Pancreas (tissue), 10 donors: ENCODE measurements around the gene PAX3. TPM values are rescaled to one million over a fixed set of nuclear protein-coding genes. Genes with fewer than 3 reads are reported as not detected.

Experiments used
- ATAC-seq, 4 donors: fragments of 200-7000 bp; cut with Tn5 transposase; one replicate each; pipeline versions ENCODE4 v1.8.0 to v1.9.1; 2020; ENCODE audit warnings: mild to moderate bottlenecking in 4 of 4, moderate library complexity in 4 of 4
- DNase-seq, 6 donors: peaks; one replicate each; pipeline ENCODE4 v3.0.0-alpha.2; 2020
- FAIRE-seq: peaks from 2 replicates; lab custom pipeline; 2012; peaks lifted over from hg19 to GRCh38; lab: Jason Lieb, UNC
- H3K27ac ChIP-seq, 4 donors: fragments of 200-600 bp; sonication (generic); 1 replicate in 3 of 4; 2 replicates in 1 of 4; pipeline versions ENCODE4 v1.5.0 to v1.8.0; 2020
- H3K27me3 ChIP-seq, 4 donors: fragments of 200-600 bp; one replicate each; pipeline ENCODE4 v1.8.0; 2021
- H3K36me3 ChIP-seq, 3 donors: fragments of 200-600 bp; sonication (generic) in 1 of 3; one replicate each; pipeline versions ENCODE4 v1.5.0 to v1.8.0; 2020 to 2021
- H3K4me1 ChIP-seq, 3 donors: fragments of 200-600 bp; one replicate each; pipeline ENCODE4 v1.8.0; 2021
- H3K4me3 ChIP-seq, 4 donors: fragments of 200-600 bp; sonication (generic) in 2 of 4; one replicate each; pipeline versions ENCODE4 v1.5.0 to v1.8.0; 2020 to 2021
- H3K9me3 ChIP-seq, 4 donors: fragments of 200-600 bp; one replicate each; pipeline ENCODE4 v1.8.0; 2021
- WGBS, 2 donors: extraction: QIAGEN DNeasy Blood & Tissue Kit; methylation state at CpG; one replicate each; pipeline ENCODE4 v1.1.7; 2013; 5-methylcytosine and 5-hydroxymethylcytosine counted together
- intact Hi-C, 3 donors: fragments of 100-400 bp; cut with DNase I; formaldehyde crosslinking; loops; one replicate each; pipeline versions ENCODE4 v1.11.1 to v1.14.2; 2022
- polyA plus RNA-seq, 2 donors: library from polyadenylated mRNA; stranded (reverse); fragments of 200-250 nt; gene quantifications; one replicate each; pipeline ENCODE4 v1.2.3, GENCODE V29; 2013
- total RNA-seq, 6 donors: library from RNA; stranded (reverse); fragmentation: NEBNext Ultra II Directional in 4 of 6; extraction: Animal tissue kit (Norgen Biotek cat#: 25700) in 4 of 6; gene quantifications; one replicate each; pipeline versions ENCODE4 v1.2.1 to v1.2.4, GENCODE V29; 2021 to 2023
- TF ChIP-seq, protein P1 (sequence below), 4 donors: fragments of 200-600 bp; sonication (generic) in 3 of 4; IDR thresholded peaks; one replicate each; pipeline versions ENCODE4 v1.5.0 to v1.8.0; 2021; ENCODE audit warnings: antibody characterized with exemption in 4 of 4
- donor health status: healthy with polysubstance abuse.
- donor health status: DM: no; HTN: no; CAD: no; lungs with moderate emphysema.
- donor health status: DM: no; HTN: no; CAD: no.
- donor health status: control.
- donor health status: control.
- donor health status: Bipolar disorder and iron deficiency.
- donor health status: DM: yes; HTN: yes; CAD: no.
- donor health status: DM: no; HTN: no; CAD: no.
- donor health status: DM: no; HTN: no; CAD: no.
- donor health status: DM: yes; HTN: yes; CAD: no.

The PAX3 gene
- total and polyA plus RNA-seq, 8 donors = not detected

DNA sequence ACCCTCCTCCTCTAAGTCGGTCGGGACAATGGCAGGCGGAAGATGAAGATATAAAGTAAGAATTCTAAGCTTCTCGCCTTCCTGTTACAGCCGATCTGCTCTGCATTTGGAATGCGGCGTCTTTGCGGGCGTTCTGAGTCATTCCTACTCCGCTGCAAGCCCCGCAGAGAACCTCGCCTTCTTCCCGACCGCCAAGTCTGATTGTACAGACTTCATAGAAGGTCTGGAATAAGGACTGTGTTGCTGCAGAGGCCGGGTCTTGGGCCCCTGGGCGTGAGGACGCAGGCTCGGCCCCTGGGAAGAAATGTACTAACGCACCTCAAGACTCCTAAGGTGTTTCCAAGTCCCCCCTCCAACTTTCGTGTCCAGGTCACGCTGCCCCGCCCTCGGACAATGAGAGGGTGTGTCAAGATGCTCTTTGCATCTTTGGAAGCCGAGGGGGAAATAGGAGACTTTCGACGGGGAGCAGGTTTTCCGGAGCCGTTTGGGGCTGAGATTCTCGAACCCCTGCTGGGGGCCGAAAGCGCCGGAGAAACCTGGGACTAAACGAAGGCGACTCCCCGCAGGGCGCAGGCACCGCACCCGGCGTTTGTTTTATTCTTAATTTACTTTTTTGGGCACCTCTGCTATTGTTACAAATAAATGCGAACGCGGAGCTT is 12.7 kb upstream of the PAX3 start:
- Histone ChIP-seq H3K9me3 (no peaks in the 10 kb centered on the region), H3K27ac (no peak overlapping the region), H3K4me3 (no peak overlapping the region), H3K27me3 (peaks cover 4 to 90% (median 24%) of the 10 kb centered on the region in 4 donors), H3K36me3 (no peaks in the 10 kb centered on the region), H3K4me1 (peaks cover 0 to 6% (median 0%) of the 10 kb centered on the region in 3 donors)
- no peak for FAIRE-seq
- intact Hi-C loops = loop anchor here in 1 of 3 donors (10.0 kb wide), 1 partner anchor 253 kb away; no protein-coding TSS in a partner anchor
- DNase-seq = no peak
- no peak for ATAC-seq
- TF ChIP-seq, protein P1, sequence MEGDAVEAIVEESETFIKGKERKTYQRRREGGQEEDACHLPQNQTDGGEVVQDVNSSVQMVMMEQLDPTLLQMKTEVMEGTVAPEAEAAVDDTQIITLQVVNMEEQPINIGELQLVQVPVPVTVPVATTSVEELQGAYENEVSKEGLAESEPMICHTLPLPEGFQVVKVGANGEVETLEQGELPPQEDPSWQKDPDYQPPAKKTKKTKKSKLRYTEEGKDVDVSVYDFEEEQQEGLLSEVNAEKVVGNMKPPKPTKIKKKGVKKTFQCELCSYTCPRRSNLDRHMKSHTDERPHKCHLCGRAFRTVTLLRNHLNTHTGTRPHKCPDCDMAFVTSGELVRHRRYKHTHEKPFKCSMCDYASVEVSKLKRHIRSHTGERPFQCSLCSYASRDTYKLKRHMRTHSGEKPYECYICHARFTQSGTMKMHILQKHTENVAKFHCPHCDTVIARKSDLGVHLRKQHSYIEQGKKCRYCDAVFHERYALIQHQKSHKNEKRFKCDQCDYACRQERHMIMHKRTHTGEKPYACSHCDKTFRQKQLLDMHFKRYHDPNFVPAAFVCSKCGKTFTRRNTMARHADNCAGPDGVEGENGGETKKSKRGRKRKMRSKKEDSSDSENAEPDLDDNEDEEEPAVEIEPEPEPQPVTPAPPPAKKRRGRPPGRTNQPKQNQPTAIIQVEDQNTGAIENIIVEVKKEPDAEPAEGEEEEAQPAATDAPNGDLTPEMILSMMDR (IDR thresholded peaks at IDR 0.05) = no peak
- 7% methylated on average over 42 of the region's 42 CpGs for WGBS, 2 donors

DNA sequence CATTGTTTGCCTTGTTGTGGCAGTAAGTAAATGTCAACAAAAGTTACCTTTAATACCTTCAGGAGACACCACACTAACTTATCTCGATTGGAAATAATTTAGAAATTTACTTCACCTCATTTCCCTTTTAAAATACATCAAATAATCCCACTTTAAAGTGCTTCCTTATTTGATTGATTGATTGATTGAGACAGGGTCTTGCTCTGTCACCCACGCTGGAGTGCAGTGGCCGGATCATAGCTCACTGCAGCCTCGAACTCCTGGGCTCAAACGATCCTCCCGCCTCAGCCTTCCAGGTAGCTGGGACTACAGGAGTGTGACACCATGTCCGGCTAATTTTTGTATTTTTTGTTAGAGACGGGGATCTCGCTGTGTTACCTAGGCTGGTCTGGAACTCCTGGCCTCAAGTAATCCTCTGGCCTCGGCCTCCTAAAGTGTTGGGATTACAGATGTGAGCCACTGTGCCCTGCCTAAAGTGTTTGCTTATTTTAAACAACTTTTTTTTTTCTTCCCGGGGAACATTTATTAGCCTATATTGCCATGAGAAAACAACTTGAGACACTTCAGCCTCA is 12.0 kb upstream of the PAX3 start:
- Histone ChIP-seq H3K4me3 (no peak overlapping the region), H3K4me1 (peaks cover 0 to 9% (median 6%) of the 10 kb centered on the region in 3 donors), H3K27me3 (peaks cover 4 to 90% (median 24%) of the 10 kb centered on the region in 4 donors), H3K36me3 (no peaks in the 10 kb centered on the region), H3K9me3 (no peaks in the 10 kb centered on the region), H3K27ac (no peak overlapping the region)
- no peak for ATAC-seq
- WGBS, 2 donors = 11% methylated on average over 11 of the region's 11 CpGs
- no peak for FAIRE-seq
- intact Hi-C loops = loop anchor here in 1 of 3 donors (10.0 kb wide), 1 partner anchor 254 kb away; no protein-coding TSS in a partner anchor
- no peak for DNase-seq
- TF ChIP-seq, protein P1 (IDR thresholded peaks at IDR 0.05) = no peak

DNA sequence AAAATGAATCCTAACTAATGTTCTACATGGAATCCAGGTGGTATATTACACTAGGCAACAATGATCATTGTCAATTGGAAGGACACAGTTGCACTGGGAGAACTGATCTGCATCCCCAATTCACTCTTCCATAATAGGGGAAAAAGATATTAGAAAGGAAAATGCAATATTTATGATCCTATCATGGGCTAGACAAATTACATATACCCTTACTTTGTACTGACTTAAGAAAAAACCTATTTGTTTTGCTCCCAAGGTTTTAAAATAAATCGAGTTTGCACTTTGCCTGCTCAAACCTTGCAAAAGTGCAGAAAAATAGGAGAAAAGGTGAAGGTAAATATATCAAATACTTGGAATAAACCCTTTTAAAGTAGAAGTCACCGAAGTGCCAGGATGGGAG is 11.0 kb upstream of the PAX3 start:
- ATAC-seq = no peak
- peaks cover 4 to 87% (median 25%) of the 10 kb centered on the region in 4 donors for H3K27me3 ChIP-seq
- no peaks in the 10 kb centered on the region for H3K9me3 ChIP-seq
- TF ChIP-seq, protein P1 (IDR thresholded peaks at IDR 0.05) = no peak
- H3K36me3 ChIP-seq = no peaks in the 10 kb centered on the region
- peaks cover 0 to 16% (median 10%) of the 10 kb centered on the region in 3 donors for H3K4me1 ChIP-seq
- intact Hi-C loops = loop anchor here in 1 of 3 donors (10.0 kb wide), 1 partner anchor 255 kb away; no protein-coding TSS in a partner anchor
- no peak for FAIRE-seq
- no peak overlapping the region for H3K27ac ChIP-seq
- no peak for DNase-seq
- no peak overlapping the region for H3K4me3 ChIP-seq
- WGBS, 2 donors = 5 to 9% methylated on average over 2 of the region's 2 CpGs

DNA sequence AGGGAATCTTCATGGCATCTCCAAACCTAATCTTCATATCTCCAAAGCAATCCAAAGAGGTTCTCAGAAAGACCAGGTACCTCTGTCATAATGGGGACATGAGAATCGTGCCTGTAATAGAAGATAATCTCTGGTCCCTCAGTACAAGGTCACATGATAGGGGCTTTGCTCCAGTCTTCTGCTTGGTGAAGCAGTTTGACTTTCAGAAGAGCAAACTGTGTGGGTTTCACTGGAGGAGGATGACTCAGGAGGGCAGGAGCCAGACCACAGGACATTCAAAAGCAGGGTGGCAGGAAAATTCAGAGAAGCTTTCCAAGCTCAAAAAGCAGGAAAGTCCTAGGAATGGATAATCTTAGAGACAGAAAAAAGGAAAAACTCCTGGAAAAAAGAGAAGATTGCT is 10.6 kb upstream of the PAX3 start:
- WGBS, 2 donors = 0 to 6% methylated on average over 1 of the region's 1 CpG
- ATAC-seq (no peak), FAIRE-seq (no peak), DNase-seq (no peak)
- Histone ChIP-seq H3K27me3 (peaks cover 4 to 83% (median 24%) of the 10 kb centered on the region in 4 donors), H3K36me3 (no peaks in the 10 kb centered on the region), H3K4me1 (peaks cover 0 to 16% (median 10%) of the 10 kb centered on the region in 3 donors), H3K4me3 (no peak overlapping the region), H3K27ac (no peak overlapping the region), H3K9me3 (no peaks in the 10 kb centered on the region)
- TF ChIP-seq, protein P1 (IDR thresholded peaks at IDR 0.05) = no peak
- intact Hi-C loops = no loop called here
